GM20000 (cell line): ENCODE results near the gene ERCC6L2.

Experiments
- DNase-seq: peaks from one replicate; pipeline ENCODE4 v3.0.0; 2012; ENCODE audit warnings: low spot score
- CTCF ChIP-seq: IDR thresholded peaks from 2 replicates; pipeline ENCODE4 v1.5.1; 2012; ENCODE audit warnings: mild to moderate bottlenecking, control low read depth; ENCODE audit errors: extremely low read depth, missing control alignments

Gene ERCC6L2

GRCh38 chr9:95991326-95991725, 115.8 kb downstream of the ERCC6L2 start:
- TF ChIP-seq CTCF = no peak
- no peak for DNase-seq

GRCh38 chr9:95992536-95992935, 117.0 kb downstream of the ERCC6L2 start:
- TF ChIP-seq CTCF = no peak

GRCh38 chr9:95993337-95993736, 117.8 kb downstream of the ERCC6L2 start:
- TF ChIP-seq CTCF = no peak
- no peak for DNase-seq

More at GRCh38 chr9:95992536-95992935, 117.0 kb downstream of the ERCC6L2 start:
- DNase-seq = no peak

GRCh38 chr9:95999390-95999789, 123.9 kb downstream of the ERCC6L2 start:
- TF ChIP-seq CTCF = no peak
- no peak for DNase-seq

- TF ChIP-seq CTCF = no peak
Observed at GRCh38 chr9:96004379-96004778, 128.9 kb downstream of the ERCC6L2 start.

GRCh38 chr9:96006296-96006879, 130.9 kb downstream of the ERCC6L2 start:
- TF ChIP-seq CTCF = no peak
- DNase-seq = no peak

More at GRCh38 chr9:96004379-96004778, 128.9 kb downstream of the ERCC6L2 start:
- no peak for DNase-seq

- no peak for DNase-seq
Observed at GRCh38 chr9:96006961-96007360, 131.5 kb downstream of the ERCC6L2 start.

More at GRCh38 chr9:96006961-96007360, 131.5 kb downstream of the ERCC6L2 start:
- no peak for TF ChIP-seq CTCF
